ENCODE measurements around the gene BAK1.

DNA sequence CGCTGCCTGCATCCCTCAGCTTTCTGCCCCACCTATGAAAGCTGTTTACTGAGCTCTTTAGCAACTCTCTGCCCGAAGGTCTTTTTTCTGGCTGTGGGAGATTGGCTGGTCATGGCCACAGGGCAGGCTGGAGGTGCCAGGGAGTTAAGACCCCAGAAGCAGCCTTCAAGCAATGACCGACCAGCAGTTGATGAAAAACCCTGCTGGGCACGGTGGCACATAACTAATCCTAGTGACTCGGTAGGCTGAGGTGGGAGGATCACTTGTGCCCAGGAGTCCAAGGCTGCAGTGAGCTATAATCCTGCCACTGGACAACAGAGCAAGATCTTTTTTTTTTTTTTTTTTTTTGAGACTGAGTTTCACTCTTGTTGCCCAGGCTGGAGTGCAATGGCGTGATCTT is 20.7 kb upstream of the BAK1 start:
- TF ChIP-seq, protein P1, sequence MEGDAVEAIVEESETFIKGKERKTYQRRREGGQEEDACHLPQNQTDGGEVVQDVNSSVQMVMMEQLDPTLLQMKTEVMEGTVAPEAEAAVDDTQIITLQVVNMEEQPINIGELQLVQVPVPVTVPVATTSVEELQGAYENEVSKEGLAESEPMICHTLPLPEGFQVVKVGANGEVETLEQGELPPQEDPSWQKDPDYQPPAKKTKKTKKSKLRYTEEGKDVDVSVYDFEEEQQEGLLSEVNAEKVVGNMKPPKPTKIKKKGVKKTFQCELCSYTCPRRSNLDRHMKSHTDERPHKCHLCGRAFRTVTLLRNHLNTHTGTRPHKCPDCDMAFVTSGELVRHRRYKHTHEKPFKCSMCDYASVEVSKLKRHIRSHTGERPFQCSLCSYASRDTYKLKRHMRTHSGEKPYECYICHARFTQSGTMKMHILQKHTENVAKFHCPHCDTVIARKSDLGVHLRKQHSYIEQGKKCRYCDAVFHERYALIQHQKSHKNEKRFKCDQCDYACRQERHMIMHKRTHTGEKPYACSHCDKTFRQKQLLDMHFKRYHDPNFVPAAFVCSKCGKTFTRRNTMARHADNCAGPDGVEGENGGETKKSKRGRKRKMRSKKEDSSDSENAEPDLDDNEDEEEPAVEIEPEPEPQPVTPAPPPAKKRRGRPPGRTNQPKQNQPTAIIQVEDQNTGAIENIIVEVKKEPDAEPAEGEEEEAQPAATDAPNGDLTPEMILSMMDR (conservative IDR thresholded peaks at IDR 0.05 in 1 of 2, IDR thresholded peaks at IDR 0.05 in 1 of 2; ENCODE audit: extremely low read depth in 1 of 2, insufficient read depth in 1 of 2, low read depth in 1 of 2, low read length in 2 of 2) = no peak
- TF ChIP-seq EZH2 (IDR thresholded peaks at IDR 0.05; ENCODE audit: borderline replicate concordance, low read length) = no peak
